ENCODE data around the gene TBC1D9B.
"Not testable (repeated sequence)": the region's sequence is repeated elsewhere in the genome, so short reads cannot be mapped to it uniquely, and the experiment has no call there.

The TBC1D9B gene

GRCh38 chr5:179852993-179853547 lies 54.6 kb downstream of the TBC1D9B start:
- Histone ChIP-seq H3K27me3 (replicated peaks; ENCODE audit: control insufficient read depth, insufficient read depth, low read length) (no peaks in the 10 kb centered on the region), H3K36me3 (ENCODE audit: control insufficient read depth, insufficient read depth, low read length, severe bottlenecking) (peaks cover 38% of the 10 kb centered on the region), H3K9me3 (ENCODE audit: control insufficient read depth, low read length) (no peaks in the 10 kb centered on the region), H3K4me3 (ENCODE audit: low read length) (no peak overlapping the region), H3K4me1 (ENCODE audit: control insufficient read depth, insufficient read depth, low read length) (peaks cover 5% of the 10 kb centered on the region), H3K9ac (ENCODE audit: low read length) (no peak overlapping the region)
- DNase-seq (ENCODE audit: low read depth): no peak

- Histone ChIP-seq H3K27me3 (replicated peaks; ENCODE audit: control insufficient read depth, insufficient read depth, low read length) (no peaks in the 10 kb centered on the region), H3K9me3 (ENCODE audit: control insufficient read depth, low read length) (peaks cover 12% of the 10 kb centered on the region), H3K4me3 (ENCODE audit: low read length) (no peak overlapping the region), H3K9ac (ENCODE audit: low read length) (no peak overlapping the region), H3K36me3 (ENCODE audit: control insufficient read depth, insufficient read depth, low read length, severe bottlenecking) (peaks cover 26% of the 10 kb centered on the region), H3K4me1 (ENCODE audit: control insufficient read depth, insufficient read depth, low read length) (no peaks in the 10 kb centered on the region)
- no peak for DNase-seq (ENCODE audit: low read depth)
Measured at GRCh38 chr5:179841621-179842020, 66.1 kb downstream of the TBC1D9B start.

GRCh38 chr5:179840766-179841165 lies 66.9 kb downstream of the TBC1D9B start:
- no peak for DNase-seq (ENCODE audit: low read depth)
- no peak overlapping the region for H3K9ac ChIP-seq (ENCODE audit: low read length)
- H3K4me1 ChIP-seq (ENCODE audit: control insufficient read depth, insufficient read depth, low read length): no peaks in the 10 kb centered on the region
- H3K27me3 ChIP-seq (replicated peaks; ENCODE audit: control insufficient read depth, insufficient read depth, low read length): no peaks in the 10 kb centered on the region
- H3K9me3 ChIP-seq (ENCODE audit: control insufficient read depth, low read length): peaks cover 12% of the 10 kb centered on the region
- H3K4me3 ChIP-seq (ENCODE audit: low read length): no peak overlapping the region
- peaks cover 31% of the 10 kb centered on the region for H3K36me3 ChIP-seq (ENCODE audit: control insufficient read depth, insufficient read depth, low read length, severe bottlenecking)

GRCh38 chr5:179840321-179840720 lies 67.4 kb downstream of the TBC1D9B start:
- Histone ChIP-seq H3K4me1 (ENCODE audit: control insufficient read depth, insufficient read depth, low read length) (no peaks in the 10 kb centered on the region), H3K36me3 (ENCODE audit: control insufficient read depth, insufficient read depth, low read length, severe bottlenecking) (peaks cover 35% of the 10 kb centered on the region), H3K9ac (ENCODE audit: low read length) (no peak overlapping the region), H3K27me3 (replicated peaks; ENCODE audit: control insufficient read depth, insufficient read depth, low read length) (no peaks in the 10 kb centered on the region), H3K9me3 (ENCODE audit: control insufficient read depth, low read length) (peaks cover 12% of the 10 kb centered on the region), H3K4me3 (ENCODE audit: low read length) (no peak overlapping the region)
- DNase-seq (ENCODE audit: low read depth): no peak

GRCh38 chr5:179839328-179840256 lies 68.1 kb downstream of the TBC1D9B start:
- Histone ChIP-seq H3K36me3 (ENCODE audit: control insufficient read depth, insufficient read depth, low read length, severe bottlenecking) (peaks cover 32% of the 10 kb centered on the region), H3K4me1 (ENCODE audit: control insufficient read depth, insufficient read depth, low read length) (no peaks in the 10 kb centered on the region), H3K9ac (ENCODE audit: low read length) (no peak overlapping the region), H3K27me3 (replicated peaks; ENCODE audit: control insufficient read depth, insufficient read depth, low read length) (no peaks in the 10 kb centered on the region), H3K4me3 (ENCODE audit: low read length) (no peak overlapping the region), H3K9me3 (ENCODE audit: control insufficient read depth, low read length) (peaks cover 5% of the 10 kb centered on the region)
- no peak for DNase-seq (ENCODE audit: low read depth)

GRCh38 chr5:179837076-179838011 lies 70.4 kb downstream of the TBC1D9B start:
- Histone ChIP-seq H3K4me3 (ENCODE audit: low read length) (no peak overlapping the region), H3K36me3 (ENCODE audit: control insufficient read depth, insufficient read depth, low read length, severe bottlenecking) (peaks cover 50% of the 10 kb centered on the region), H3K27me3 (replicated peaks; ENCODE audit: control insufficient read depth, insufficient read depth, low read length) (no peaks in the 10 kb centered on the region), H3K9ac (ENCODE audit: low read length) (no peak overlapping the region), H3K9me3 (ENCODE audit: control insufficient read depth, low read length) (no peaks in the 10 kb centered on the region), H3K4me1 (ENCODE audit: control insufficient read depth, insufficient read depth, low read length) (peaks cover 3% of the 10 kb centered on the region)
- no peak for DNase-seq (ENCODE audit: low read depth)

- no peak for DNase-seq (ENCODE audit: low read depth)
- no peaks in the 10 kb centered on the region for H3K27me3 ChIP-seq (replicated peaks; ENCODE audit: control insufficient read depth, insufficient read depth, low read length)
- H3K4me3 ChIP-seq (ENCODE audit: low read length): no peak overlapping the region
- no peak overlapping the region for H3K9ac ChIP-seq (ENCODE audit: low read length)
- peaks cover 59% of the 10 kb centered on the region for H3K36me3 ChIP-seq (ENCODE audit: control insufficient read depth, insufficient read depth, low read length, severe bottlenecking)
- no peaks in the 10 kb centered on the region for H3K9me3 ChIP-seq (ENCODE audit: control insufficient read depth, low read length)
- H3K4me1 ChIP-seq (ENCODE audit: control insufficient read depth, insufficient read depth, low read length): peaks cover 3% of the 10 kb centered on the region
Measured at GRCh38 chr5:179836225-179837019, 71.3 kb downstream of the TBC1D9B start.

GRCh38 chr5:179834871-179835270 lies 72.8 kb downstream of the TBC1D9B start:
- H3K9me3 ChIP-seq (ENCODE audit: control insufficient read depth, low read length); H3K4me1 ChIP-seq (ENCODE audit: control insufficient read depth, insufficient read depth, low read length); DNase-seq (ENCODE audit: low read depth); H3K9ac ChIP-seq (ENCODE audit: low read length); H3K4me3 ChIP-seq (ENCODE audit: low read length); H3K27me3 ChIP-seq (replicated peaks; ENCODE audit: control insufficient read depth, insufficient read depth, low read length): not testable (repeated sequence)
- peaks cover 75% of the 10 kb centered on the region for H3K36me3 ChIP-seq (ENCODE audit: control insufficient read depth, insufficient read depth, low read length, severe bottlenecking)

- no peaks in the 10 kb centered on the region for H3K27me3 ChIP-seq (replicated peaks; ENCODE audit: control insufficient read depth, insufficient read depth, low read length)
- H3K36me3 ChIP-seq (ENCODE audit: control insufficient read depth, insufficient read depth, low read length, severe bottlenecking): peaks cover 82% of the 10 kb centered on the region
- no peaks in the 10 kb centered on the region for H3K9me3 ChIP-seq (ENCODE audit: control insufficient read depth, low read length)
- H3K4me3 ChIP-seq (ENCODE audit: low read length): no peak overlapping the region
- H3K9ac ChIP-seq (ENCODE audit: low read length): no peak overlapping the region
- DNase-seq (ENCODE audit: low read depth): no peak
- H3K4me1 ChIP-seq (ENCODE audit: control insufficient read depth, insufficient read depth, low read length): peaks cover 4% of the 10 kb centered on the region
Measured at GRCh38 chr5:179834120-179834519, 73.6 kb downstream of the TBC1D9B start.

- Histone ChIP-seq H3K4me3 (ENCODE audit: low read length) (no peak overlapping the region), H3K27me3 (replicated peaks; ENCODE audit: control insufficient read depth, insufficient read depth, low read length) (no peaks in the 10 kb centered on the region), H3K4me1 (ENCODE audit: control insufficient read depth, insufficient read depth, low read length) (peaks cover 7% of the 10 kb centered on the region), H3K9me3 (ENCODE audit: control insufficient read depth, low read length) (no peaks in the 10 kb centered on the region), H3K36me3 (ENCODE audit: control insufficient read depth, insufficient read depth, low read length, severe bottlenecking) (peaks cover 87% of the 10 kb centered on the region), H3K9ac (ENCODE audit: low read length) (no peak overlapping the region)
- no peak for DNase-seq (ENCODE audit: low read depth)
Measured at GRCh38 chr5:179833709-179834070, 74.0 kb downstream of the TBC1D9B start.
